Spinal cord (tissue), 10 donors: ENCODE results near the gene TMEM267. TPM values are rescaled to one million over a fixed set of nuclear protein-coding genes. Genes with fewer than 3 reads are reported as not detected.
"Not testable (repeated sequence)": the region's sequence is repeated elsewhere in the genome, so short reads cannot be mapped to it uniquely, and the experiment has no call there.

Experiments
- DNase-seq, 6 donors: peaks; one replicate each; pipeline versions ENCODE4 v3.0.0 to v3.0.0-alpha.2; 2013 to 2015; ENCODE audit warnings: low spot score in 6 of 6, low read depth in 4 of 6
- H3K27ac ChIP-seq: one replicate; pipeline ENCODE4 v1.5.1; 2013; ENCODE audit warnings: low read depth, low read length, control low read depth
- H3K27me3 ChIP-seq: one replicate; pipeline ENCODE4 v1.6.1; 2013; ENCODE audit warnings: low read length; ENCODE audit not compliant: control insufficient read depth, insufficient read depth
- H3K36me3 ChIP-seq: one replicate; pipeline ENCODE4 v1.6.1; 2013; ENCODE audit warnings: low read length; ENCODE audit not compliant: control insufficient read depth, insufficient read depth
- H3K4me1 ChIP-seq: one replicate; pipeline ENCODE4 v1.6.1; 2013; ENCODE audit warnings: low read length; ENCODE audit not compliant: control insufficient read depth, insufficient read depth
- H3K4me3 ChIP-seq: one replicate; pipeline ENCODE4 v1.5.1; 2013; ENCODE audit warnings: low read depth, low read length, control low read depth
- H3K9me3 ChIP-seq: one replicate; pipeline ENCODE4 v1.6.1; 2013; ENCODE audit warnings: low read length; ENCODE audit not compliant: control insufficient read depth, insufficient read depth
- WGBS: methylation state at CpG from one replicate; pipeline ENCODE4 v1.1.5; 2013; ENCODE audit warnings: missing lambda C conversion rate; ENCODE audit not compliant: insufficient coverage; 5-methylcytosine and 5-hydroxymethylcytosine counted together
- long read RNA-seq, 4 donors: transcript quantifications; one replicate each; lab custom pipeline, GENCODE V29; 2026
- polyA plus RNA-seq, 2 donors: library from polyadenylated mRNA; unstranded; fragments of 120-200 nt; gene quantifications; one replicate each; pipeline ENCODE4 v1.2.1, GENCODE V29; 2013; ENCODE audit not compliant: insufficient read length in 2 of 2
- total RNA-seq, 2 donors: library from RNA; depleted of rRNA in 1 of 2; stranded (reverse); fragments of 120-200 nt in 1 of 2; fragments of >200 nt in 1 of 2; gene quantifications; one replicate each; pipeline versions ENCODE4 v1.2.3 to v1.2.4, GENCODE V29; 2013 to 2014
- donor health status: healthy.

The TMEM267 gene
- total RNA-seq (10 to 100 TPM; 15.4 to 32.1 TPM), polyA plus RNA-seq (10 to 100 TPM; 12.2 to 13.5 TPM)
- long read RNA-seq, donor 1, transcript TMEM267-201 (3 exons, 2,338 nt): major isoform, 7 of 7 reads
- long read RNA-seq, donor 1, partial matches to known transcripts: 0 of 7 reads
- long read RNA-seq, donor 1, other reads (novel, unspliced or antisense): 0 of 7 reads
- long read RNA-seq, donor 2, partial matches to known transcripts: 0 of 3 reads
- long read RNA-seq, donor 2, other reads (novel, unspliced or antisense): 0 of 3 reads
- long read RNA-seq, donor 3, partial matches to known transcripts: 0 of 2 reads
- long read RNA-seq, donor 3, other reads (novel, unspliced or antisense): 0 of 2 reads
- long read RNA-seq, donor 4, transcript TMEM267-201 (3 exons, 2,338 nt): major isoform, 5 of 5 reads
- long read RNA-seq, donor 4, partial matches to known transcripts: 0 of 5 reads
- long read RNA-seq, donor 4, other reads (novel, unspliced or antisense): 0 of 5 reads

GRCh38 chr5:43483298-43484105, at the start of gene TMEM267:
Gene TMEM267 (minus strand): TSS chr5:43483865. CDS start chr5:43453969, 29,896 bp downstream.
- WGBS: under 1% methylated on average over 62 of the region's 62 CpGs
- H3K9me3 ChIP-seq: no peaks in the 10 kb centered on the region
- DNase-seq: peak; percentile 84 to 98 (median 92)

GRCh38 chr5:43530648-43531047, 47.0 kb upstream of the TMEM267 start:
- Histone ChIP-seq H3K4me3 (no peak overlapping the region), H3K27ac (no peak overlapping the region), H3K4me1 (no peaks in the 10 kb centered on the region), H3K36me3 (peaks cover 13% of the 10 kb centered on the region), H3K27me3 (no peaks in the 10 kb centered on the region), H3K9me3 (no peaks in the 10 kb centered on the region)
- WGBS: 100% methylated on average over 1 of the region's 2 CpGs
- no peak for DNase-seq

More at GRCh38 chr5:43483298-43484105, at the start of gene TMEM267:
- Histone ChIP-seq H3K36me3 (no peaks in the 10 kb centered on the region), H3K27ac (peak within 1 kb of the TSS; percentile 99), H3K27me3 (no peaks in the 10 kb centered on the region), H3K4me1 (peaks cover 4% of the 10 kb centered on the region), H3K4me3 (peak within 1 kb of the TSS; percentile 84)

- no peaks in the 10 kb centered on the region for H3K27me3 ChIP-seq
- DNase-seq: no peak
- WGBS: 94% methylated on average over 2 of the region's 2 CpGs
- no peak overlapping the region for H3K4me3 ChIP-seq
- no peaks in the 10 kb centered on the region for H3K4me1 ChIP-seq
- no peaks in the 10 kb centered on the region for H3K9me3 ChIP-seq
- H3K27ac ChIP-seq: no peak overlapping the region
- H3K36me3 ChIP-seq: peaks cover 3% of the 10 kb centered on the region
Measured at GRCh38 chr5:43523662-43524072, 40.0 kb upstream of the TMEM267 start.

- no peak for DNase-seq
- no peaks in the 10 kb centered on the region for H3K27me3 ChIP-seq
- no peak overlapping the region for H3K27ac ChIP-seq
- 100% methylated on average over 1 of the region's 1 CpG for WGBS
- peaks cover 3% of the 10 kb centered on the region for H3K36me3 ChIP-seq
- H3K4me1 ChIP-seq: no peaks in the 10 kb centered on the region
- H3K4me3 ChIP-seq: no peak overlapping the region
- H3K9me3 ChIP-seq: no peaks in the 10 kb centered on the region
Measured at GRCh38 chr5:43520615-43521014, 37.0 kb upstream of the TMEM267 start.

GRCh38 chr5:43515678-43516048, 32.0 kb upstream of the TMEM267 start:
- no peaks in the 10 kb centered on the region for H3K9me3 ChIP-seq
- H3K36me3 ChIP-seq: no peaks in the 10 kb centered on the region
- WGBS: no CpG with 5 or more reads among the region's 1 CpG
- H3K27ac ChIP-seq: peak overlapping the region; percentile 96
- no peaks in the 10 kb centered on the region for H3K27me3 ChIP-seq
- no peaks in the 10 kb centered on the region for H3K4me1 ChIP-seq
- no peak for DNase-seq
- peak overlapping the region; percentile 83 for H3K4me3 ChIP-seq

- no peaks in the 10 kb centered on the region for H3K27me3 ChIP-seq
- no peaks in the 10 kb centered on the region for H3K36me3 ChIP-seq
- 0% methylated on average over 14 of the region's 35 CpGs for WGBS
- H3K4me1 ChIP-seq: no peaks in the 10 kb centered on the region
- DNase-seq: peak; percentile 90 to 99 (median 92)
- no peaks in the 10 kb centered on the region for H3K9me3 ChIP-seq
- H3K4me3 ChIP-seq: peak within 1 kb of the TSS; percentile 83
- H3K27ac ChIP-seq: peak within 1 kb of the TSS; percentile 96
Measured at GRCh38 chr5:43514816-43515677, 31.4 kb upstream of the TMEM267 start, which contains the start of gene C5orf34. Gene C5orf34 (minus strand): TSS chr5:43515148. CDS start chr5:43509339, 5,809 bp downstream.

GRCh38 chr5:43514471-43514815, 30.8 kb upstream of the TMEM267 start:
- DNase-seq: peak in 1 of 6 donors; percentile 2
- Histone ChIP-seq H3K4me3 (peak overlapping the region; percentile 83), H3K9me3 (no peaks in the 10 kb centered on the region), H3K4me1 (no peaks in the 10 kb centered on the region), H3K27me3 (no peaks in the 10 kb centered on the region), H3K27ac (peak overlapping the region; percentile 96), H3K36me3 (no peaks in the 10 kb centered on the region)
- 3% methylated on average over 5 of the region's 6 CpGs for WGBS

- Histone ChIP-seq H3K27ac (peak overlapping the region; percentile 96), H3K4me1 (no peaks in the 10 kb centered on the region), H3K27me3 (no peaks in the 10 kb centered on the region), H3K36me3 (no peaks in the 10 kb centered on the region), H3K9me3 (no peaks in the 10 kb centered on the region), H3K4me3 (peak overlapping the region; percentile 83)
- DNase-seq: peak in 2 of 6 donors; percentile 2 to 3
- WGBS: no CpG with 5 or more reads among the region's 4 CpGs
Measured at GRCh38 chr5:43514025-43514424, 30.4 kb upstream of the TMEM267 start.

- not testable (repeated sequence) for DNase-seq, H3K4me3 ChIP-seq, H3K9me3 ChIP-seq, H3K36me3 ChIP-seq, H3K4me1 ChIP-seq, H3K27me3 ChIP-seq, H3K27ac ChIP-seq
- WGBS: 97% methylated on average over 14 of the region's 36 CpGs
Measured at GRCh38 chr5:43511062-43511461, 27.4 kb upstream of the TMEM267 start.
